Panc1 (cell line): Measurements from ENCODE around the gene GLOD4. TPM values are rescaled to one million over a fixed set of nuclear protein-coding genes. Genes with fewer than 3 reads are reported as not detected.

Experiments used
- ATAC-seq: fragments of 200-7000 bp; cut with Tn5 transposase; 2 replicates; pipeline ENCODE4 v1.9.1; 2020; ENCODE audit warnings: mild to moderate bottlenecking, moderate library complexity
- BruUV-seq: library from RNA; stranded (reverse); fragments of 400-500 nt; replicated peaks from 2 replicates; lab custom pipeline; 2021; lab: Mats Ljungman, UMichigan
- CTCF ChIA-PET: fragments of 300-600 bp; sonication (Branson Sonifier 250); formaldehyde crosslinking; loops from one replicate; lab custom pipeline; 2022; ENCODE audit warnings: antibody characterized with exemption; lab: Charles Lee
- POLR2A ChIA-PET: fragments of 300-600 bp; sonication (Branson Sonifier 250); formaldehyde crosslinking; loops from one replicate; lab custom pipeline; 2022; ENCODE audit warnings: antibody characterized with exemption; lab: Charles Lee
- DNase-seq: peaks from one replicate; pipeline ENCODE4 v3.0.0-alpha.2; 2010; ENCODE audit warnings: low read depth, low spot score
- H3K27ac ChIP-seq: 2 replicates; pipeline ENCODE4 v1.5.1; 2011; ENCODE audit warnings: mild to moderate bottlenecking, low read length, inconsistent platforms
- H3K27me3 ChIP-seq: fragments of 200-500 bp; sonication (Bioruptor generic); 2 replicates; pipeline ENCODE4 v1.6.0; 2014; ENCODE audit warnings: low read length, inconsistent platforms; ENCODE audit not compliant: control insufficient read depth, insufficient read depth
- H3K36me3 ChIP-seq: fragments of 200-500 bp; sonication (Bioruptor generic); 2 replicates; pipeline ENCODE4 v1.5.1; 2014; ENCODE audit warnings: inconsistent platforms, mild to moderate bottlenecking, low read length, moderate library complexity; ENCODE audit not compliant: control insufficient read depth, insufficient read depth
- H3K4me1 ChIP-seq: 2 replicates; pipeline ENCODE4 v1.5.1; 2011; ENCODE audit warnings: inconsistent platforms, mild to moderate bottlenecking, low read length, moderate library complexity; ENCODE audit not compliant: control insufficient read depth, insufficient read depth
- H3K4me3 ChIP-seq, 2 experiments: 2 replicates each; pipeline ENCODE4 v1.5.1; 2011 to 2012; ENCODE audit warnings: low read depth in 2 of 2, low read length in 2 of 2, mild to moderate bottlenecking in 2 of 2, inconsistent platforms in 1 of 2, moderate library complexity in 1 of 2
- H3K9me3 ChIP-seq: fragments of 200-500 bp; sonication (Bioruptor generic); 2 replicates; pipeline ENCODE4 v1.5.1; 2014; ENCODE audit warnings: low read depth, mild to moderate bottlenecking, inconsistent platforms, low read length, moderate library complexity; ENCODE audit not compliant: control insufficient read depth, insufficient read depth
- POLR2AphosphoS5 ChIP-seq: IDR thresholded peaks from 2 replicates; pipeline ENCODE4 v1.6.1; 2012; ENCODE audit warnings: mild to moderate bottlenecking, low read depth, low read length, moderate library complexity
- SIN3A ChIP-seq: IDR thresholded peaks from 2 replicates; pipeline ENCODE4 v1.6.1; 2012; ENCODE audit warnings: low read depth, mild to moderate bottlenecking, low read length, moderate library complexity, borderline replicate concordance; ENCODE audit not compliant: insufficient read depth
- TCF7L2 ChIP-seq: IDR thresholded peaks from 2 replicates; pipeline ENCODE4 v1.6.1; 2011; ENCODE audit warnings: mild to moderate bottlenecking, low read depth, low read length, inconsistent platforms
- in situ Hi-C: cut with HindIII; loops from 2 replicates; pipeline ENCODE4 v1.10.0; 2016; ENCODE audit warnings: low sequenced_read_pairs, low pct_unique_long_range_greater_than_20kb
- intact Hi-C: fragments of 100-400 bp; cut with micrococcal nuclease; formaldehyde crosslinking; loops from one replicate; pipeline ENCODE4 v1.10.0; 2022; ENCODE audit not compliant: unreplicated experiment
- total RNA-seq: library from RNA; stranded (reverse); gene quantifications from one replicate; pipeline ENCODE4 v1.2.1, GENCODE V29; 2021; ENCODE audit not compliant: unreplicated experiment
- TF ChIP-seq, protein P1 (sequence below), 2 experiments: IDR thresholded peaks; 2 replicates each; pipeline ENCODE4 v1.6.1; 2011 to 2012; ENCODE audit warnings: low read depth in 2 of 2, control low read depth in 1 of 2, low read length in 1 of 2, mild to moderate bottlenecking in 1 of 2, moderate library complexity in 1 of 2; ENCODE audit not compliant: insufficient read depth in 1 of 2
- TF ChIP-seq, protein P2 (sequence below): fragments of 450-650 bp; IDR thresholded peaks from 2 replicates; pipeline ENCODE4 v1.5.1; 2017; ENCODE audit warnings: mild to moderate bottlenecking

GLOD4 gene
- total RNA-seq, 1 experiment from 2014 or later, result 57.8 TPM

- CTCF ChIA-PET, result no interaction called here
- no peak overlapping the region for H3K27ac ChIP-seq
- TF ChIP-seq POLR2AphosphoS5 (no peak), TCF7L2 (no peak), SIN3A (no peak)
- TF ChIP-seq, protein P1, sequence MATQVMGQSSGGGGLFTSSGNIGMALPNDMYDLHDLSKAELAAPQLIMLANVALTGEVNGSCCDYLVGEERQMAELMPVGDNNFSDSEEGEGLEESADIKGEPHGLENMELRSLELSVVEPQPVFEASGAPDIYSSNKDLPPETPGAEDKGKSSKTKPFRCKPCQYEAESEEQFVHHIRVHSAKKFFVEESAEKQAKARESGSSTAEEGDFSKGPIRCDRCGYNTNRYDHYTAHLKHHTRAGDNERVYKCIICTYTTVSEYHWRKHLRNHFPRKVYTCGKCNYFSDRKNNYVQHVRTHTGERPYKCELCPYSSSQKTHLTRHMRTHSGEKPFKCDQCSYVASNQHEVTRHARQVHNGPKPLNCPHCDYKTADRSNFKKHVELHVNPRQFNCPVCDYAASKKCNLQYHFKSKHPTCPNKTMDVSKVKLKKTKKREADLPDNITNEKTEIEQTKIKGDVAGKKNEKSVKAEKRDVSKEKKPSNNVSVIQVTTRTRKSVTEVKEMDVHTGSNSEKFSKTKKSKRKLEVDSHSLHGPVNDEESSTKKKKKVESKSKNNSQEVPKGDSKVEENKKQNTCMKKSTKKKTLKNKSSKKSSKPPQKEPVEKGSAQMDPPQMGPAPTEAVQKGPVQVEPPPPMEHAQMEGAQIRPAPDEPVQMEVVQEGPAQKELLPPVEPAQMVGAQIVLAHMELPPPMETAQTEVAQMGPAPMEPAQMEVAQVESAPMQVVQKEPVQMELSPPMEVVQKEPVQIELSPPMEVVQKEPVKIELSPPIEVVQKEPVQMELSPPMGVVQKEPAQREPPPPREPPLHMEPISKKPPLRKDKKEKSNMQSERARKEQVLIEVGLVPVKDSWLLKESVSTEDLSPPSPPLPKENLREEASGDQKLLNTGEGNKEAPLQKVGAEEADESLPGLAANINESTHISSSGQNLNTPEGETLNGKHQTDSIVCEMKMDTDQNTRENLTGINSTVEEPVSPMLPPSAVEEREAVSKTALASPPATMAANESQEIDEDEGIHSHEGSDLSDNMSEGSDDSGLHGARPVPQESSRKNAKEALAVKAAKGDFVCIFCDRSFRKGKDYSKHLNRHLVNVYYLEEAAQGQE (IDR thresholded peaks at IDR 0.05; ENCODE audit: insufficient read depth in 1 of 2, low read depth in 2 of 2, low read length in 1 of 2), result no peak
- TF ChIP-seq, protein P2, sequence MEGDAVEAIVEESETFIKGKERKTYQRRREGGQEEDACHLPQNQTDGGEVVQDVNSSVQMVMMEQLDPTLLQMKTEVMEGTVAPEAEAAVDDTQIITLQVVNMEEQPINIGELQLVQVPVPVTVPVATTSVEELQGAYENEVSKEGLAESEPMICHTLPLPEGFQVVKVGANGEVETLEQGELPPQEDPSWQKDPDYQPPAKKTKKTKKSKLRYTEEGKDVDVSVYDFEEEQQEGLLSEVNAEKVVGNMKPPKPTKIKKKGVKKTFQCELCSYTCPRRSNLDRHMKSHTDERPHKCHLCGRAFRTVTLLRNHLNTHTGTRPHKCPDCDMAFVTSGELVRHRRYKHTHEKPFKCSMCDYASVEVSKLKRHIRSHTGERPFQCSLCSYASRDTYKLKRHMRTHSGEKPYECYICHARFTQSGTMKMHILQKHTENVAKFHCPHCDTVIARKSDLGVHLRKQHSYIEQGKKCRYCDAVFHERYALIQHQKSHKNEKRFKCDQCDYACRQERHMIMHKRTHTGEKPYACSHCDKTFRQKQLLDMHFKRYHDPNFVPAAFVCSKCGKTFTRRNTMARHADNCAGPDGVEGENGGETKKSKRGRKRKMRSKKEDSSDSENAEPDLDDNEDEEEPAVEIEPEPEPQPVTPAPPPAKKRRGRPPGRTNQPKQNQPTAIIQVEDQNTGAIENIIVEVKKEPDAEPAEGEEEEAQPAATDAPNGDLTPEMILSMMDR, result no peak
- POLR2A ChIA-PET, result no interaction called here
- peaks cover 8% of the 10 kb centered on the region; the same call in 1 of the 2 replicates for H3K36me3 ChIP-seq
- intact Hi-C loops, result no loop called here
- ATAC-seq, result no peak
- H3K27me3 ChIP-seq, result no peaks in the 10 kb centered on the region
- no peak overlapping the region for H3K4me3 ChIP-seq
- BruUV-seq, result no TSS peak
- no peaks in the 10 kb centered on the region for H3K4me1 ChIP-seq
- DNase-seq, result no peak
- in situ Hi-C loops, result no loop called here
- no peaks in the 10 kb centered on the region for H3K9me3 ChIP-seq
Measured at GRCh38 chr17:812638-813204, 30.6 kb upstream of the GLOD4 start.

DNA sequence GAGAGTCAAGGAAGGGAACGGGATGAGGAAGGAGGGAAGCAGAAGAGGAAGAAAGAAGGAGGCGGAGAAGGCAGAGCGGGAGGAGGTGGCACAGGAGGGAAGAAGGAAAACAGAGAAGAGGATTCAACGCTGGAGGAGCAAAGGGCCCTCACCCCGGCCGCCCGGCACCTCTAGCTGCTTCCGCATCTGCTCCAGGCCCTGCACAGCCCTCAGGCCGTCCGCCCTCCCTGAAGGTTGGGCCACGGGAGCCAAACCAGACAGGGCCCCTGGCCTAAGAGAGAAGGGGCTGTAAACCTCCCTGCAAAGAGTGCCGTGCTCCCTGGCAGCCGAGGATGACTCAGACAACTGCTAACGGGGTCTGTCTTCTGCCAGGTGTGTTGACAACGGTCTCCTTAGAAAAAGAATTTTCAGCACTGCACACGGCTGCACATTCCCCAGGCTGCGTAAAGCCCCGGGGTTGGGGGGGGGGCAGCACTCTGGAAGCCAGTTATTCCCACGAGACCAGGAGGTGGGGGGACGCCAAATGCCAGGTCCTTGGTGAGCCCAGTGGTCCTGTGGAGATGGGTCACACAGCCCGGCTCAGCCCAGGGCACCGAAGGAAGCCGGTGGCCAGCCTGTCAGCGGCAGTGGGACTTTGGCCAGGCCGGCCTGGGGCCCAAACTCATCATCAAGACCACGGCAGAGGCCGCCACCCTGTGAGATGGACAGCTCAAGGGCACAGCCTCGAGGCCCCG, 29.1 kb upstream of the GLOD4 start:
- Histone ChIP-seq H3K9me3 (no peaks in the 10 kb centered on the region), H3K36me3 (peaks cover 8% of the 10 kb centered on the region; the same call in 1 of the 2 replicates), H3K27me3 (no peaks in the 10 kb centered on the region), H3K4me3 (no peak overlapping the region), H3K27ac (no peak overlapping the region), H3K4me1 (no peaks in the 10 kb centered on the region)
- TF ChIP-seq, protein P2, result no peak
- TF ChIP-seq POLR2AphosphoS5, result no peak
- TF ChIP-seq, protein P1 (IDR thresholded peaks at IDR 0.05; ENCODE audit: insufficient read depth in 1 of 2, low read depth in 2 of 2, low read length in 1 of 2), result no peak
- no peak for TF ChIP-seq SIN3A
- no peak for TF ChIP-seq TCF7L2
- ChIA-PET CTCF (interaction anchor here (0.7 kb wide), 1 partner anchor 1750 kb away, joined by 8 read pairs; no protein-coding TSS in a partner anchor), POLR2A (no interaction called here)
- DNase-seq (no peak), ATAC-seq (no peak)
- intact Hi-C loops (no loop called here), in situ Hi-C loops (no loop called here)
- no TSS peak for BruUV-seq
